Glutamatergic neuron (in vitro differentiated cells): ENCODE data around the gene TMEM260. TPM values are rescaled to one million over a fixed set of nuclear protein-coding genes. Genes with fewer than 3 reads are reported as not detected.

Experiments used
- DNase-seq: peaks from one replicate; pipeline ENCODE4 v3.0.0; 2022
- H3K27ac Mint-ChIP-seq: one replicate; pipeline ENCODE4 v1.8.0; 2020; ENCODE audit warnings: mild to moderate bottlenecking, mixed read lengths, inconsistent platforms; ENCODE audit not compliant: unreplicated experiment
- H3K27me3 Mint-ChIP-seq: one replicate; pipeline ENCODE4 v1.8.0; 2020; ENCODE audit warnings: mild to moderate bottlenecking, moderate library complexity, mixed read lengths, inconsistent platforms; ENCODE audit not compliant: unreplicated experiment
- H3K36me3 Mint-ChIP-seq: one replicate; pipeline ENCODE4 v1.8.0; 2020; ENCODE audit warnings: mild to moderate bottlenecking, mixed read lengths, inconsistent platforms; ENCODE audit not compliant: unreplicated experiment
- H3K4me1 Mint-ChIP-seq: one replicate; pipeline ENCODE4 v1.8.0; 2020; ENCODE audit warnings: mild to moderate bottlenecking, low read depth, mixed read lengths, inconsistent platforms; ENCODE audit not compliant: unreplicated experiment
- H3K4me3 Mint-ChIP-seq: one replicate; pipeline ENCODE4 v1.8.0; 2020; ENCODE audit warnings: mild to moderate bottlenecking, mixed read lengths, inconsistent platforms; ENCODE audit not compliant: unreplicated experiment
- H3K9me3 Mint-ChIP-seq: one replicate; pipeline ENCODE4 v1.8.0; 2020; ENCODE audit warnings: mild to moderate bottlenecking, moderate library complexity, mixed read lengths, inconsistent platforms; ENCODE audit not compliant: unreplicated experiment
- CTCF ChIP-seq: fragments of 200-600 bp; sonication (generic); IDR thresholded peaks from one replicate; pipeline ENCODE4 v1.5.0; 2021; ENCODE audit not compliant: partially characterized antibody, unreplicated experiment
- total RNA-seq: library from RNA; stranded (reverse); fragmentation: NEBNext Ultra II Directional; extraction: Animal tissue kit (Norgen Biotek cat#: 25700); gene quantifications from one replicate; pipeline ENCODE4 v1.2.1, GENCODE V29; 2021; ENCODE audit not compliant: unreplicated experiment

The TMEM260 gene
- total RNA-seq, 1 donor from 2014 or later, result 35.4 TPM

DNA sequence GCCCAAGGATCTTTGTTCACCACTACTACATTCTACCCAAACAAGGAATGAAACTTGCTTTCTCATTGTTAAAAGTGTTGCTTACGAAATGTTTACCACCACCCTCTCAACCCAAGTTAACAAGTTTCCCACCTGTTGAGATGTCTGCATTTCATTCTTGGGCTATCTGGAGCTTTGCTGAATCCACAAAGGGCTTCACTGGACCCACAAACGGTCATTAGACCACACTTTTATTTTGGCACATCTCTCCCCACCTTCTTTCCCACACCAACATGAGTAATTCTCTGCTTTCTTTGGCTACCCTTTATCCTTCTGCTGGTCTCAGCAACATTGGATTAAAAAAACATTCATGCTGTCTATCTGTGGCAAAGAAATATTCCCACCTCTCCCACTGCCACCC lies 78.0 kb downstream of the TMEM260 start:
- H3K4me3 Mint-ChIP-seq, result no peak overlapping the region
- no peaks in the 10 kb centered on the region for H3K27me3 Mint-ChIP-seq
- no peak for TF ChIP-seq CTCF
- DNase-seq, result no peak
- H3K9me3 Mint-ChIP-seq, result peaks cover 2% of the 10 kb centered on the region
- no peaks in the 10 kb centered on the region for H3K36me3 Mint-ChIP-seq
- no peak overlapping the region for H3K27ac Mint-ChIP-seq
- H3K4me1 Mint-ChIP-seq, result no peaks in the 10 kb centered on the region

- Mint-ChIP-seq H3K27ac (no peak overlapping the region), H3K9me3 (peaks cover 2% of the 10 kb centered on the region), H3K4me1 (no peaks in the 10 kb centered on the region), H3K36me3 (no peaks in the 10 kb centered on the region), H3K4me3 (no peak overlapping the region), H3K27me3 (no peaks in the 10 kb centered on the region)
- no peak for DNase-seq
- no peak for TF ChIP-seq CTCF
These were observed 79.8 kb downstream of the TMEM260 start for GRCh38 chr14:56659378-56659777.

DNA sequence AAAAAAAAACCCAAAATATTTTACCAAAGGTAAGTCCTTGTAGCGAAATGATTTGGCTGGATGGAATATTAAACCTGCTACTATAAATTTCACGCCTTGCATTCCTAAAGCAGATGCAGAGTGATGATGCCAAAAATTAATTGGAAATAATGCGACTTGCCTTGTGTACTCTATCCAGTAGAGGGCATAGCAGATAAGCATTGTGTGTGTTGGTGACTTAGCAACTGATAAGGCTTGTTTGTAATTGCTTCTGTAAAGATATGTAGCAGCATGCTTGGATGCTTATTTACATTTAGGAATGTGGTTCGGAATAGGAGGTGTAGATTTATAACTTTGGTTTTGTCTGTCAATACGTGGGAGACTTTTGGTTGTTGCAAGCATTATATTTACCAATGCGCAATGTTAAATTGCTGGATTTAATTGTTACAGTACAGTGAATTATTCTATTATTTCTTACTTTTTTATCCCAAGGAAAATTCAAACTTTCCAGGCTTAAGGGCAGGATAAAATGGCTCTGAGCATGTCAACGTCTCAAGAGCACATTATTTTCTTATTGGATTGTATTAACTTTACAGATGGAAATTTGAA lies 80.5 kb downstream of the TMEM260 start:
- Mint-ChIP-seq H3K4me1 (no peaks in the 10 kb centered on the region), H3K4me3 (no peak overlapping the region), H3K27ac (no peak overlapping the region), H3K36me3 (no peaks in the 10 kb centered on the region), H3K9me3 (peaks cover 2% of the 10 kb centered on the region), H3K27me3 (no peaks in the 10 kb centered on the region)
- TF ChIP-seq CTCF, result peak; percentile 73
- no peak for DNase-seq

- Mint-ChIP-seq H3K9me3 (peaks cover 5% of the 10 kb centered on the region), H3K36me3 (peaks cover 4% of the 10 kb centered on the region), H3K27ac (no peak overlapping the region), H3K4me3 (no peak overlapping the region), H3K4me1 (no peaks in the 10 kb centered on the region), H3K27me3 (peaks cover 1% of the 10 kb centered on the region)
- DNase-seq, result no peak
- no peak for TF ChIP-seq CTCF
These were observed 81.2 kb downstream of the TMEM260 start for GRCh38 chr14:56660677-56661389.

- Mint-ChIP-seq H3K9me3 (peaks cover 8% of the 10 kb centered on the region), H3K27ac (no peak overlapping the region), H3K27me3 (peaks cover 1% of the 10 kb centered on the region), H3K4me1 (no peaks in the 10 kb centered on the region), H3K36me3 (peaks cover 8% of the 10 kb centered on the region), H3K4me3 (no peak overlapping the region)
- DNase-seq, result no peak
- no peak for TF ChIP-seq CTCF
These were observed 81.9 kb downstream of the TMEM260 start for GRCh38 chr14:56661478-56661877.
